ENCODE data around the gene ERBB2.
"Not testable (repeated sequence)": the region's sequence is repeated elsewhere in the genome, so short reads cannot be mapped to it uniquely, and the experiment has no call there.

Gene ERBB2

DNA sequence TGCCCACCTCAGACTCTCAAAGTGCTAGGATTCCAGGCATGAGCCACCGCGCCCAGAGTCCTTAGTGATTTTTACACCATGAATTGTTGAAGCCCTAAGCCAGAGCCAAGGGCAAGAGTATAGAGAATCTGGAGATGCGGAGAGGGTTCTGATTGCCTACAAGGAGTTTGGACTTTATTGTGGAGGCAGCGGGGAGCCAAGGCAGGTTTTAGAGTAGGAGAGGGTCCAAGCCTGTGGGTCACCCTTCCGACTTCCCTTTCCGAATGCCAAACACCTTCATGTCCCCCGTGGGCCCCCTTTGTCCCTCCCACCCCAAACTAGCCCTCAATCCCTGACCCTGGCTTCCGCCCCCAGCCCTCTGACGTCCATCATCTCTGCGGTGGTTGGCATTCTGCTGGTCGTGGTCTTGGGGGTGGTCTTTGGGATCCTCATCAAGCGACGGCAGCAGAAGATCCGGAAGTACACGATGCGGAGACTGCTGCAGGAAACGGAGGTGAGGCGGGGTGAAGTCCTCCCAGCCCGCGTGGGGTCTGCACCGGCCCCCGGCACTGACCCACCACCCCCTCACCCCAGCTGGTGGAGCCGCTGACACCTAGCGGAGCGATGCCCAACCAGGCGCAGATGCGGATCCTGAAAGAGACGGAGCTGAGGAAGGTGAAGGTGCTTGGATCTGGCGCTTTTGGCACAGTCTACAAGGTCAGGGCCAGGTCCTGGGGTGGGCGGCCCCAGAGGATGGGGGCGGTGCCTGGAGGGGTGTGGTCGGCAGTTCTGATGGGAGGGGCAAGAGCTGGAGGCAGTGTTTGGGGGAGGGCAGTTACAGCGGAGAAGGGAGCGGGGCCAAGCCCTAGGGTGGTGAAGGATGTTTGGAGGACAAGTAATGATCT lies 23.3 kb downstream of the ERBB2 start:
- DNase-seq (ENCODE audit: low read depth in 2 of 3, low spot score in 1 of 3), result no peak

DNA sequence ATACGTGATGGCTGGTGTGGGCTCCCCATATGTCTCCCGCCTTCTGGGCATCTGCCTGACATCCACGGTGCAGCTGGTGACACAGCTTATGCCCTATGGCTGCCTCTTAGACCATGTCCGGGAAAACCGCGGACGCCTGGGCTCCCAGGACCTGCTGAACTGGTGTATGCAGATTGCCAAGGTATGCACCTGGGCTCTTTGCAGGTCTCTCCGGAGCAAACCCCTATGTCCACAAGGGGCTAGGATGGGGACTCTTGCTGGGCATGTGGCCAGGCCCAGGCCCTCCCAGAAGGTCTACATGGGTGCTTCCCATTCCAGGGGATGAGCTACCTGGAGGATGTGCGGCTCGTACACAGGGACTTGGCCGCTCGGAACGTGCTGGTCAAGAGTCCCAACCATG lies 24.9 kb downstream of the ERBB2 start:
- DNase-seq (ENCODE audit: low read depth in 2 of 3, low spot score in 1 of 3), result no peak

DNA sequence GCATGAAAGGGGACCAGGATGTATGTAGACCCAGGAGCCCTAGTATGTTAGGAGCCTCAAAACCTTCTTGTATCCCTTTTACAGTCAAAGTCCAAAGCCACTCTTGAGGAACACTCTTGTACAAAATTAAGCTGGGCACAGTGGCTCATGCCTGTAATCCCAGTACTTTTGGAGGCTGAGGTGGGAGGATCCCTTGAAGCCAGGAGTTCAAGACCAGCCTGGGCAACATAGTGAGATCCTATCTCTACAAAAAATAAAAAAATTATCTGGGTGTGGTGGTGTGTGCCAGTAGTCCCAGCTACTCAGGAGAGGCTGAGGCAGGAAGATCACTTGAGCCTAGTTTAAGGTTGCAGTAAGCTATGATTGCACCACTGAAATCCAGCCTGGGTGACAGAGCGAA lies 26.1 kb downstream of the ERBB2 start:
- DNase-seq (ENCODE audit: low read depth in 2 of 3, low spot score in 1 of 3), result not testable (repeated sequence)

DNA sequence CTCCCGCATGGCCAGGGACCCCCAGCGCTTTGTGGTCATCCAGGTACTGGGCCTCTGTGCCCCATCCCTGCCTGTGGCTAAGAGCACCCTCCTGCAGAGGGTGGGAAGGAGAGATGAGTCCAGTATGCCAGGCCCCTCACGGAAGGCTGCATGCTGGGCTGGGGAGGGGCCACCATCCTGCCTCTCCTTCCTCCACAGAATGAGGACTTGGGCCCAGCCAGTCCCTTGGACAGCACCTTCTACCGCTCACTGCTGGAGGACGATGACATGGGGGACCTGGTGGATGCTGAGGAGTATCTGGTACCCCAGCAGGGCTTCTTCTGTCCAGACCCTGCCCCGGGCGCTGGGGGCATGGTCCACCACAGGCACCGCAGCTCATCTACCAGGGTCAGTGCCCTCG lies 26.8 kb downstream of the ERBB2 start:
- no peak for DNase-seq (ENCODE audit: low read depth in 2 of 3, low spot score in 1 of 3)

DNA sequence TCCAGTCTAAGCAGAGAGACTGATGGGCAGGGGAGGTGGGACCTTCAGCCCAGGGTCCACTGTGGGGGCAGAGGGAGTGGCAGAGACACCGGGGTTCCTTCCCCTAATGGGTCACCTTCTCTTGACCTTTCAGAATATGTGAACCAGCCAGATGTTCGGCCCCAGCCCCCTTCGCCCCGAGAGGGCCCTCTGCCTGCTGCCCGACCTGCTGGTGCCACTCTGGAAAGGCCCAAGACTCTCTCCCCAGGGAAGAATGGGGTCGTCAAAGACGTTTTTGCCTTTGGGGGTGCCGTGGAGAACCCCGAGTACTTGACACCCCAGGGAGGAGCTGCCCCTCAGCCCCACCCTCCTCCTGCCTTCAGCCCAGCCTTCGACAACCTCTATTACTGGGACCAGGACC lies 27.7 kb downstream of the ERBB2 start:
- no peak for DNase-seq (ENCODE audit: low read depth in 2 of 3, low spot score in 1 of 3)

DNA sequence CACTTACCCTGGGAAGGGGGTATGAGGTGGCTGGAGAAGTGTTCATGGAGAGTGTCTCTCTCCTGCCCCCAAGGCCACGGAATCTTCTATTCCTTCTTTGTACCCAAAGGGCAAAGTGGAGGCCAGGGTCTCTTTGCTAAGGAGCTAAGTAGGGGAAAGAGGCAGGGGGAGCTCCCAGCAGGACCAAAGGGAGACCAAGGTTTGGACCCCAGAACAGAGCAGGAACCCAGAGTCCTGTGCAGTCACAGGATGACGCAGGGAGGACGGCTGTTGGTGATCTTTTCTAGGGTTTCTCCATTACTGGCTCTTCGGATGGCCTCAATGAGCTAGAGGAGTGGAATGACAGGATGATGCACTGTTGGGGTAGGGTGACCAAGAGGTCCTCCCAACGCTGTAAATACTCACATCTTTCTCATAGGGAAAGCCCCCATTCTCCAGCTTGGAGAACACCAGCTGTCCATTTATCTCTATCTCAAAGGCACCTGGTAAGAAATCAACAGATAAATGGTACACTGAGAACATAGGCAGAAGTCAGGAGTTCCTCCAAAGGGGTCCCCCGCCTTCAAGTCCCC lies 29.5 kb downstream of the ERBB2 start:
- DNase-seq (ENCODE audit: low read depth in 2 of 3, low spot score in 1 of 3), result no peak

DNA sequence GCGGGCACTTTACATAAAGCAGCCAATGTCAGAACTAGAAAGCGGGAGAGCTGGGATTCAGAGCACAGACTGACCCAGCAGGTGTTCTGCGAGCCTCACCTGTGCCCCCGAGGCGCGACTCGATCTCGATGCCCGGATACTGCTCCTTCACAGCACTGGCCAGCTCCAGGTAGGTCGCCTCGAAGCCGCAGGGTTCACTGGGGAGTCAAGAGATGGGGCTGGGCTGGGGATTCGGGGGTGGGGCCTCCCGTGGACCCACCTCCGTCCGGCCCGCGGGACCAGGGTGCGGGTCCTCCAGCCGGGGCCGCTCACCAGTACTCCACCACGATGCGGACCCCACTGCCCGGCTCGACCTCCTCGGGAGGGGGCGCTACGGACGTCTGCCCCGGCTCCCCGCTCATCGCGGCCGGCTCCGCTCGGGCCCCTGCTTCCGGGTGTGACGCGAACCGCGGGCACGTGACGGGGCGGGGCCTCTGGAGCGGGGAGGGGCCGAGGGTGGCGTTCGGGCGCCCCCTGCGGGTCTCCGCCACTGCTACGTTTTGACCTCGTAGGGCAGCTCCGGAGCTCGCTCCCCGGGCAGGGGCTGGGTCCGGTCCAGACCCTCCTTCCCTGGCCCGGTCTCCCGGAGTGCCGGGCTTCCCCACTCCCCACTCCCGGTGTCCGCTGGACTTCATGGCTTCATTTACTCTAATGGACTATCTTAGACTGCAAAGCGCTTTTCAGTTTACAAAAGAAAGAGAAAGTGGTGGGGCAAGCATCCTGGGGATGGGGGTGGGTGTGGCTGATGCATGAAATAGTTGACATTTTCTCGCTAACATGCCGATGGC lies 30.4 kb downstream of the ERBB2 start, which contains the start of gene MIEN1:
MIEN1 (minus strand) TSS at position 438 of the 827 bp plus-strand sequence; CDS start at position 401, 37 bp downstream.
- DNase-seq (ENCODE audit: low read depth in 2 of 3, low spot score in 1 of 3), result peak; percentile 88 to 97 (median 91)

DNA sequence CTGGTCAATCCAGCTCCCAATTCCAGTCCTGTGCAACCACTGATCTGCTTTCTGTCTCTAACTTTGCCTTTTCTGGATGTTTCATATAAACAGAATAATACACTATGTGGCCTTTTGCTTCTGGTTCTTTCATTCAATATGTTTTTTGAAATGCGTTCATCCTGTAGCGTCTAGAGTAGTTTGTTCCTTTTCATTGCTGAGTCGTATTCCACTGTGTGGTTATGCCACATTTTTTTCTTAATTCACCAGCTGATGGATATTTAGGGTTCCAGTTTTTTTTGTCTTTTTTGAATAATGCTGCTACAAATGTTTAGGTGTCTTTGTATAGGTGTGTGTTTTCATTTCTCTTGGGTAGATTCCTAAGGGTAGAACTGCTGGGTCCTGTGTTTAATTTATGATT lies 32.7 kb downstream of the ERBB2 start:
- no peak for DNase-seq (ENCODE audit: low read depth in 2 of 3, low spot score in 1 of 3)

DNA sequence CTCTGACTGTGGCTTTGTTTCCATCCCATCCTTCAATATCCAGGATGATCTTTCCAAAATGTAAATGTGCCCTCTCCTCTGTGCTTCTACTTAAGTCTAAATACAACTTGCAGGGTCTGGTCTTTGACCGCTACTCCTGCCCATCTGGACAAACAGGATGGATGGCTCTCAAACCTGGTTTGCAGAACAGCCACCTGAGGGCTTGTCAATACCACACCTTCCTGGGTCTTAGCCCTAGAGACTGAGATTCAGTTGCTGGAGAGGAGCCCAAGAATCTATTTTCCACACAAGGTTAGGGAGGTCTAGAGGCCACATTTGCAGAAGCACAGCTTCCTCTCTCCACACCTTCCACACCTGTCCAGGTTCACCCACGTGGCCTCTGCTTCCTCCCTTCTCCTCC lies 36.0 kb downstream of the ERBB2 start:
- DNase-seq (ENCODE audit: low read depth in 2 of 3, low spot score in 1 of 3), result no peak

DNA sequence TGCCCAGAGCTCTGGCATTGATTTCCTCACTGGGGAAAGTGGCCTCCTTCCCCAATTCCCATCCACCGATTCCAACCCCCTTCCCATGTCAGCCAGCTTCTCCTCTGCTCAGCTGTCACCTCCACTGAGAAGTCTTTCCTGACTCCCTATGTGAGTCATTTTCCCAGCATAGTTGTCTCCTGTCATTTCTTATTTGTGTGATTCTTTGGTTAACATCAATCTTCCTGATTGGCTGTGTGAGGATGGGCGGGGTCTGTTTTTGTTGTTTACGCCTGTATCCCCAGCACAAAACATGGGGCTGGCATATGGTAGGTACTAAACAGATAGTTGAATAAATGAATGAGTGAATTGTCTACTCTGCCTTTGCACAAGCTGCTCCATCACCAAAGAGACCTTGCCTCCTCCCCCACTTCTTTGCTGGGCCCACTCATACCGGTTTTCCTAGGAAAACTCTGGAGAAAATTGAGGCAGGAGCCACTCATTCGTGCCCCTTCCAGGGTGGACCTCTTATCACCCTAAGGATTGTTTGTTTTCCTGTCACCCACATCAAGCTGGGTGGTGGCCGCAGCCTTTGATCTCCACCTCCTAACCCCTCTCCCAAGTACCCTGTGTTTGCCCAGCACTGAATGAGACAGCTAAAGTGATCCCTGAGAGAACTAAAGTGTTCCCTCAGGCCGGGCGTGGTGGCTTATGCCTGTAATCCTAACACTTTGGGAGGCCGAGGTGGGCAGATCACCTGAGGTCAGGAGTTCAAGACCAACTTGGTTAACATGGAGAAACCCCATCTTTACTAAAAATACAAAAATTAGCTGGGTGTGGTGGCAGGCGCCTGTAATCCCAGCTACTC lies 36.7 kb downstream of the ERBB2 start:
- no peak for DNase-seq (ENCODE audit: low read depth in 2 of 3, low spot score in 1 of 3)

DNA sequence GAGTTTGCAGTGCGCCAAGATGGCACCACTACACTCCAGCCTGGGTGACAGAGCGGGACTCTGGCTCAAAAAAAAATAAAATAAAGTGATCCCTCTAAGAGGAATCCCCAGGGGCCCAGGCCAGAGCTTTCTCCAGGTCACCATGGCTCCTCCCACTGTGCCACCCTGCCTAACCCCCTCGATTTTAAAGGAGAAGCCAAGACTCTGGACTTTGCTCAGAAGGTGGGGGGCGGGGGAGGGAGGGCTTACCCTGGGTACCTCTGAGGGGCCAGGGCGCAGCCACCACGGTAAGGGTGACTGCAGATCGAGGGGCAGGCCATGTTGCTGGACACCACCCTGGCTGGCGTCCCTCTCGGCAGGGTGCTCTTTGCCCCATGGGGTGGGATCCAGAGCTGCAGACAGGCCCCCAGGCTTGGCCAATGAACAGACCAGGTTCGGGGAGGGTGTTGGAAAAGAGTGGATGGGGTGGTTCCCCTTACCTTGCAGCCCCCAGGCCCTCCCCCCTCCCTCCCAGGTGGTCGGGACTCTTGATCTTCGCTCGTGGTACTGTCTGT lies 37.4 kb downstream of the ERBB2 start:
- DNase-seq (ENCODE audit: low read depth in 2 of 3, low spot score in 1 of 3), result no peak

DNA sequence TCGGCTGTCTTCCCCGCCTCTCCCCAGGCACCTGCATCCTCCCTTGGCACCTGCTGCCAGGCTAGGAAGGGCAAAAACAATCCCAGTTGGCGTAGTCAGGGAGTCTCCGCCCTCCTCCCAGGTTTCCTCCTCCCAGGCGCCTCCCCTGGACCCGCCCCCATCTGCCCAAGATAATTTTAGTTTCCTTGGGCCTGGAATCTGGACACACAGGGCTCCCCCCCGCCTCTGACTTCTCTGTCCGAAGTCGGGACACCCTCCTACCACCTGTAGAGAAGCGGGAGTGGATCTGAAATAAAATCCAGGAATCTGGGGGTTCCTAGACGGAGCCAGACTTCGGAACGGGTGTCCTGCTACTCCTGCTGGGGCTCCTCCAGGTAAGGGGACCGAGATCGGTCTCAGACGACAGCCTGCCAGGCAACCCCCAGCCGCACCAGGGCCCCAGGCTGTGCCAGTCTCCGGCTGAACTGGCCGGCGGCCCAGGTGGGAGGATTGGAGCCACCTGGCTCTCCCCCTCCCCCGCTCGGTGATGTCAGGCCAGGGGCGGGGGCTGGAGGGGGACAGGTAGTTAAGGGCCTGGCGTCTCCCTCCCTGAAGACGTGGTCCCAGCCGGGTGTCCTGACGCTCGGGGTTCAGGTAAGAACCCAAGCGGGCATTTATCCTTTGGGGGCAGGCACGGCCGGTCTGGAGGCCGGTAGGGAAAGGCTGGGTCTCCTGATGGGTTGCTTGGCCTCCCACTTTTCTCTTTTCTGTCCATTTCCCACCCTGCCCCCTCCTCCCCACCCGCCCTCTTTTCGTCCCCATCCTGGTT lies 38.1 kb downstream of the ERBB2 start, which contains the start of gene GRB7:
GRB7 (plus strand) TSS at position 179 of the 808 bp plus-strand sequence. CDS start 4,364 bp downstream, outside the sequence.
- no peak for DNase-seq (ENCODE audit: low read depth in 2 of 3, low spot score in 1 of 3)

DNA sequence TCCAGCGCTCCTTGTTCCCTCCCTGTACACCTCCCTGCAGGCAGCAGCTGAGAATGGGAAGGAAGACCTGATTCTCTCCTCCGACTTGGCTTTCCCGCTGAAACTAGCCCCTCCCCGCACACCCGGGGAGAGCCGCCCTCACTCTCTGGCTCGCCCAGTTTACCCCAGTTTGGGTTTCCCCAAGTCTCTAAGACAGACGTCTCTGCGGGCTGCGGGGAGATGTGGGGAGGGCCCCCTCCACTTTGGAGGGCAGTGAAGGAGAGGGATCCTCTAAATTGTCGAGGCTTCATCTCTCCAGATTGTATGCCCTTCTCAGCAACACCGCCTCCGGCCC lies 38.7 kb downstream of the ERBB2 start:
- peak in 1 of 3 donors; percentile 37 for DNase-seq (ENCODE audit: low read depth in 2 of 3, low spot score in 1 of 3)

DNA sequence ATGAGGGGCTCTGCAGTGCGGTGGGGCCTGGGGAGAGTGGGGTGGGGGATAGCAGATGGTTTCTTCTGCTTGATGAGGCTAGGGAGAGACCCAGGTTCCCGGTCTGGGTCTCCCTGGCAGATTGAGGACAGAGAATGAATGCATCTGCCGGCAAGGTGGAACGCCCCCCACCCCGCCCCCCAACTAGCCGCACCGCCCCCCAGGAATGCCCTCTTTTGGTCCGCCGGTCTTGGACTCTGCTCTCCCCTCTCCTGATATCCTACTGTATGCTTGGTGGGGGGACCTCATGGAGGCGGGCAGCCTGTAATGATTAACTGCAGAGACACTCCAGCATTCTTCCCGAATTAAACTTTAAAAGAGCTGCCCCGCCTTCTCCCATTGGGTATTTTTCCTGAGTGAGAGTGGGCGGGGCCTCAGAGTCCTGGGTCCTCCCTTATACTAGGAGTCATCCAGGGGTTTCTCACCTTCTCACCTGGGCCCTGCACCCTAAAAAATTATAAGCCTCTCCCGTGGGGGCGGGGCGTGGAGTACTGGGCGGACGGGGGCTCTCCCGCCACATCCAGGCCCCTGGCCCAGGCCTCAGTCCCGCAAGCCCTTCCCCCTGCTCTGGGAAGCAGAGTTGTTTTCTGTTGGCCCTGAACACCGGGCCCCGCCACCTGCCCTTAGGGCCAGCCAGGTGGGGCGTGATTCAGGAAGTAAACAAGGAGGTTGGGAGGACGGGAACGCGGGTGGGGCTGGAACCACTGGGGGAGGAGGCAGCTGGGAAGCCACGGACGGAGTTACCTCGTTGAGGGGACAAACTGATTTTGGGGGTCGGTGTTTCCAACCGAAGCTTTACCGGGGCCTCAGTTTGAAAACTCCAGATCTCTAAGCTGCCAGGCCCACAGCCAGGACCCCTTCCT lies 39.4 kb downstream of the ERBB2 start:
- DNase-seq (ENCODE audit: low read depth in 2 of 3, low spot score in 1 of 3), result no peak

DNA sequence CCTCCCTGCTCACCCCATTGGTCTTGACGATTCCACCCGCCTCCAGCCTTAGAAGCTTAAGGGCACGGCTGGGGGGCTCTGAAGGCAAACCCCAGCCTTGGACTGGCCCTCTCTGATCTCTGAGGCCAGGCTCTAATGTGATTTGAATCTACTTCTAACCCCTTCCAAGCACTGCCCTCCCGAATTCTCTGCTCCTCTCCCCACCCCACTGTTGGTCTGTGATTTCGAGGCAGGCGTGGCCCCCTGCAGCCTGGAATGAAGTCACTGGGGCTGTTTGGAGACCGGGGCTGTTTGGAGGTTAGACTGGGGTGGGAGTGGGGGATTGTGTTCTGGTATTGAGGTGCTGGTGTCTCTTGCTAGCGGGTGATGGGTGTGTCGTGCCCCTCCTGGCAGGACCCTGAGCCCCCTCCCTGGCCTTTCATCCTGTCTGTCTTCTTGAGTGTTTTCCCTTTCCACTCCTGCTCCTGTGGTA lies 40.1 kb downstream of the ERBB2 start:
- DNase-seq (ENCODE audit: low read depth in 2 of 3, low spot score in 1 of 3), result no peak

DNA sequence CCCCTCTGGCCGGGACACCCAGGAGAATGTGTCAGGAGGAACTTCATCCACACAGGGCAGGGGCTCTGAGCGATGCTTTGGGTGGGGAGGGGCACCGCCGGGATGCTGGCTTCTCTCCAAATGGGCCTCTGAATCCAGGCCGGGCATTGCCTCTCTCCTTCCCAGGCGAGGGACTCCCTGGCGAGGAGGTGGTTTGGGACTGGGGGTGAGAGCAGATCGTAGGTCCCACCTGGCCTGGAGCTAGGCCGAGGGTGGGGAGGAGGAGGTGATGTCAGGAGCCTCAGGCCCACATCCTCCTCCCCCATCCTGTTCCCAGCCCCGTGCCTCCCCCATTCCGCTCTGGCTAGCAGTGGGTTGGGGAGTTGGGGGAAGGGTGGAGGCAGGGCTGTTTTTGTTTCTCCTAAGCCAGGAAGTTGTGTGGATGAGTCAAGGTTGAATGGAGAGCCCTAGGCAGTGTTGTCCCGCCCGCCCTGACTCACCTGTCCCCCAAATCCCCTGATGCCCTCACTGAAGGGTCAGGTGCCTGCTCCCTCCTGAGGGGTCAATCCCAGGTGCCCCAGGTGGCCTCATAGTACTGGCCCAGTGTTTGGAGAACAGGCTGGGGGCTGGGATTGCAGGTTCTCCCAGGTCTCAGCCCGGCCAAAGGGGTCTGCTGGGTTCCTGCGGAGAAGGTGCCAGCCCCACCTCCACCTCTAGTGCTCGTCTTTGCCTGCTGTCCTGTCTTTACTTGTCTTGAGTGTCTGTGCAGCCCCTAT lies 40.7 kb downstream of the ERBB2 start:
- no peak for DNase-seq (ENCODE audit: low read depth in 2 of 3, low spot score in 1 of 3)

DNA sequence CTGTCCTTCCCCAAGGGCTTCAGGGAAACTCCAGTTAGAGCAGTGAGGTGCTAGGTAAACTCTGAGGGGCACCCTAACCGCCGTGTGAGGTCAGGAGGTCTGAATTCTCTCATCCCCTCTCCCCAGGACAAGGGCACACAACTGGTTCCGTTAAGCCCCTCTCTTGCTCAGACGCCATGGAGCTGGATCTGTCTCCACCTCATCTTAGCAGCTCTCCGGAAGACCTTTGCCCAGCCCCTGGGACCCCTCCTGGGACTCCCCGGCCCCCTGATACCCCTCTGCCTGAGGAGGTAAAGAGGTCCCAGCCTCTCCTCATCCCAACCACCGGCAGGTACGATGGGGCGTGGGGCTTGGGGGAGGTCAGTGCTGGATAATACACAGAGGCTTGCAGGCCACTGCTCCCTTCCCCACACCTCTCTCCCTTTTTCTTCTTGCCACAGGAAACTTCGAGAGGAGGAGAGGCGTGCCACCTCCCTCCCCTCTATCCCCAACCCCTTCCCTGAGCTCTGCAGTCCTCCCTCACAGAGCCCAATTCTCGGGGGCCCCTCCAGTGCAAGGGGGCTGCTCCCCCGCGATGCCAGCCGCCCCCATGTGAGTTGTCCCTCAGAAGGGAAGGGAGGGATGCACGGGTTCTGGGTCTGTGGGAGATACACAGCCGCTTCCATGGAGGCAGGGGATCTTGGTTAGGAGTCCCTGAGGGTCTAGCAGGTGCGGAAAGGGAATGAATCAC lies 42.4 kb downstream of the ERBB2 start:
- DNase-seq (ENCODE audit: low read depth in 2 of 3, low spot score in 1 of 3), result no peak

All from stimulated activated CD4-positive, alpha-beta T cell treated with anti-CD3 and anti-CD28 coated beads, Interleukin-12 subunit alpha, Interleukin-12 subunit beta, amount 100 ng/mL, for 48 hours (primary cell).